Parathyroid adenoma (tissue), 2 donors: Measurements from ENCODE around the gene KLF2.

ENCODE experiments used
- H2AFZ ChIP-seq: fragments of 300-600 bp; sonication (generic); one replicate; pipeline ENCODE4 v1.7.0; 2017; ENCODE audit warnings: antibody characterized with exemption, mild to moderate bottlenecking
- H3K27ac ChIP-seq: fragments of 300-600 bp; sonication (generic); one replicate; pipeline ENCODE4 v1.7.0; 2017
- H3K27me3 ChIP-seq: fragments of 300-600 bp; sonication (generic); one replicate; pipeline ENCODE4 v1.7.0; 2017; ENCODE audit warnings: low read length; ENCODE audit not compliant: control insufficient read depth, insufficient read depth
- H3K36me3 ChIP-seq: fragments of 300-600 bp; sonication (generic); one replicate; pipeline ENCODE4 v1.7.0; 2017; ENCODE audit warnings: low read length; ENCODE audit not compliant: control insufficient read depth, insufficient read depth
- H3K4me1 ChIP-seq: fragments of 300-600 bp; sonication (generic); one replicate; pipeline ENCODE4 v1.7.0; 2017; ENCODE audit warnings: control low read depth
- H3K4me2 ChIP-seq: fragments of 300-600 bp; sonication (generic); one replicate; pipeline ENCODE4 v1.7.0; 2017; ENCODE audit warnings: low read length
- H3K4me3 ChIP-seq: fragments of 300-600 bp; sonication (generic); one replicate; pipeline ENCODE4 v1.7.0; 2017; ENCODE audit warnings: low read depth, low read length
- H3K79me2 ChIP-seq: fragments of 300-600 bp; sonication (generic); one replicate; pipeline ENCODE4 v1.7.0; 2017; ENCODE audit warnings: control low read depth
- H3K9ac ChIP-seq: fragments of 300-600 bp; sonication (generic); one replicate; pipeline ENCODE4 v1.7.0; 2017; ENCODE audit warnings: mild to moderate bottlenecking
- H3K9me3 ChIP-seq: fragments of 300-600 bp; sonication (generic); one replicate; pipeline ENCODE4 v1.7.0; 2017; ENCODE audit warnings: low read length; ENCODE audit not compliant: control insufficient read depth
- CTCF ChIP-seq: fragments of 300-600 bp; sonication (generic); IDR thresholded peaks from one replicate; pipeline ENCODE4 v1.7.0; 2017; ENCODE audit warnings: antibody characterized with exemption, mild to moderate bottlenecking
- donor health status: primary hyperparathyroidism.

The KLF2 gene

DNA sequence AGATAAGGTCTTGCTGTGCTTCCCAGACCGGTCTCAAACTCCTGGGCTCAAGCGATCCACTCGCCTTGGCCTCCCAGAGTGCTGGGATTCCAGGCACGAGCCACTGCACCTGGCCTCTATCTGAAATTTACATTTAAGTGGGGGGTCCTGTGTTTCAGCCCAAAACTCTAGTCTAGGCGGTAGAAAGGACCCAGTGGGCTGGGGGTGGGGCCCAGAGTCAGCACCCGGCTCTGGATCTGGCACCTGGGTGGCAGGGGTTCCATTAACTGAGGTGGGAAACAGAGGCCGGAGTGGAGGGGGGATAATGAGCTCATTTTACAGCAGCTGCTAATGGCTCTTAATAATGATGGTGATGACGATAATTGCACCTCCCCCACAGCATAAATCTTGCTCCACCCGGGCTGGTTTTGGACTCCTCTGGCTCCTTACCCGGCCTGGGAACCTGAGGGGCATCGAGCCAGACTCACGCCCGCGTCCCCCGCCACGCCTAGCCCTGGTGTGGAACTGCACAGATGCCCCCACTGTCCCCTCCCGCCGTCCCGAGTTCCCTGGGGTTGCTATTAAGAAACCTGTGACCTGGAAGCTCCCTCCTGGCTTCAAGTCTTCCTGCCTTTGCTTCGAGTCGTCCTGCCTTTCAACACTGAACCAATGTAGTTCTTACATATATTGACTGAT, 17.8 kb upstream of the KLF2 start:
- Histone ChIP-seq H2AFZ (no peak overlapping the region), H3K4me1 (no peaks in the 10 kb centered on the region), H3K27me3 (no peaks in the 10 kb centered on the region), H3K4me2 (no peak overlapping the region), H3K9me3 (no peaks in the 10 kb centered on the region), H3K9ac (no peak overlapping the region), H3K79me2 (no peaks in the 10 kb centered on the region), H3K4me3 (no peak overlapping the region), H3K36me3 (no peaks in the 10 kb centered on the region), H3K27ac (no peak overlapping the region)
- no peak for TF ChIP-seq CTCF

GRCh38 chr19:16308081-16308480, 16.5 kb upstream of the KLF2 start:
- Histone ChIP-seq H3K27ac (no peak overlapping the region), H3K9me3 (no peaks in the 10 kb centered on the region)
- no peak for TF ChIP-seq CTCF

GRCh38 chr19:16309643-16310042, 15.0 kb upstream of the KLF2 start:
- no peak overlapping the region for H3K9ac ChIP-seq
- no peak overlapping the region for H2AFZ ChIP-seq
- H3K27ac ChIP-seq, result no peak overlapping the region
- H3K27me3 ChIP-seq, result no peaks in the 10 kb centered on the region
- H3K9me3 ChIP-seq, result no peaks in the 10 kb centered on the region
- TF ChIP-seq CTCF, result no peak
- no peak overlapping the region for H3K4me3 ChIP-seq
- H3K4me1 ChIP-seq, result no peaks in the 10 kb centered on the region
- no peaks in the 10 kb centered on the region for H3K79me2 ChIP-seq
- H3K4me2 ChIP-seq, result no peak overlapping the region
- H3K36me3 ChIP-seq, result no peaks in the 10 kb centered on the region

More at GRCh38 chr19:16308081-16308480, 16.5 kb upstream of the KLF2 start:
- no peak overlapping the region for H3K4me3 ChIP-seq
- H3K27me3 ChIP-seq, result no peaks in the 10 kb centered on the region
- H3K36me3 ChIP-seq, result no peaks in the 10 kb centered on the region
- no peak overlapping the region for H3K4me2 ChIP-seq
- H3K4me1 ChIP-seq, result no peaks in the 10 kb centered on the region
- no peaks in the 10 kb centered on the region for H3K79me2 ChIP-seq
- H2AFZ ChIP-seq, result no peak overlapping the region
- no peak overlapping the region for H3K9ac ChIP-seq

DNA sequence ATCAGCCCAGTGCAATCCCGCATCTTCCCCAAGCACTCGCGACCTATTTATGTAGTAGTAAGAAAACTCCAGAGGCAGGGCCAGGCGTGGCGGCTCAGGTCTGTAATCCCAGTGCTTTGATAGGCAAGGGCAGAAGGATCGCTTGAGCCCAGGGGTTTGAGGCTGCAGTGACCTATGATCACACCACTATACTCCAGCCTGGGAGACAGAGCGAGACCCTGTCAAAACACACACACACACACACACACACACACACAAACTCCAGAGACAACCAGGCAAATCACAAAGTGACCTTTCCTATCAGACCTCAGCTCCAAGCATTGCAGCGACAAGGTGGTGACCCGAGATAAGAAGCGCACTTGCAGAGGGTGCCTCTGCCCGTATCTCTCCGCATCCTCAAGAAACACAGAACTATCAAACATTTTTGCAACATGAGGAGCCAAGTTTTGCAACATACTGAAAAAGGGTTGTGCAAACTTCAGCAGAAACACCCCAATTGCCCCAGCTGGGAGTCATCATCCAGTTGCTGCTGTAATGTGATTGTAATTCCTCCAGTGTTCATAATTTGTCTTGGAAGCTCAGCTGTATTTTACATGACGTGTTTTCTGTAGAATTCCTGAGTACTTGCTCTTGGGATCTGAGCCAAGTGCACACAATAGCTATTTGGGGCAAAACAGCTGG, 8.7 kb upstream of the KLF2 start:
- Histone ChIP-seq H3K4me1 (peaks cover 9% of the 10 kb centered on the region), H2AFZ (peak overlapping the region; percentile 11), H3K4me3 (no peak overlapping the region), H3K9me3 (no peaks in the 10 kb centered on the region), H3K27me3 (no peaks in the 10 kb centered on the region), H3K9ac (no peak overlapping the region), H3K36me3 (no peaks in the 10 kb centered on the region), H3K4me2 (peak overlapping the region; percentile 2), H3K79me2 (no peaks in the 10 kb centered on the region), H3K27ac (peak overlapping the region; percentile 68)
- no peak for TF ChIP-seq CTCF
